ENCODE results near the gene EAPP. TPM values are rescaled to one million over a fixed set of nuclear protein-coding genes. Genes with fewer than 3 reads are reported as not detected.

Gene EAPP
- total and polyA plus RNA-seq, 2 of the 4 experiments (the other 2 are of a cell fraction) = 29.9 to 32.3 TPM

DNA sequence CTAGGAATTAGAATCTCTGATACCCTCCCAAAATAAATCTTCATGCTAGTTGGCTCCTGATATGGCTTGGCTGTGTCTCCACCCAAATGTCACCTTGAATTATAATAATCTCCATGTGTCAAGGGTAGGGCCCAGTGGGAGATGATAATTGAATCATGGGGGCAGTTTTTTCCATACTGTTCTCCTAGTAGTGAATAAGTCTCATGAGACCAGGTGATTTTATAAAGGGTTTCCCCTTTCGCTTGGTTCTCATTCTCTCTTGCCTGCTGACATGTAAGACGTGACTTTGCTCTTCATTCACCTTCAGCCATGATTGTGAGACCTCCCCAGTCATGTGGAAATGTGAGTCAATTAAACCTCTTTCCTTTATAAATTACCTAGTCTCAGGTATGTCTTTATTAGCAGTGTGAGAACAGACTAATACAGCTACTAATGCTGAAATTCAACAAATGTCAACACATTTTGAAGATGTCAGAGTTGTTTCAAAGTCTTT is 65.3 kb downstream of the EAPP start:
- dilution Hi-C loops (cut with HindIII; ENCODE audit: low sequenced_read_pairs, unreplicated experiment) = no loop called here
- H3K4ac ChIP-seq (ENCODE audit: low read depth, low read length) = no peak overlapping the region
- no peak overlapping the region for H3K18ac ChIP-seq (ENCODE audit: low read depth, low read length)
- no peak overlapping the region for H3K23ac ChIP-seq (ENCODE audit: low read depth, low read length)
- WGBS, 2 experiments (ENCODE audit: extremely low coverage in 2 of 2, insufficient read length in 1 of 2) = no CpG with 5 or more reads among the region's 2 CpGs
- no peak overlapping the region for H2BK5ac ChIP-seq (ENCODE audit: low read depth, low read length, poor library complexity, severe bottlenecking)
- in situ Hi-C loops (cut with MboI; ENCODE audit: low sequenced_read_pairs) = no loop called here
- no peak overlapping the region for H4K8ac ChIP-seq (ENCODE audit: low read depth in 2 of 2, low read length in 2 of 2)
- H3K4me1 ChIP-seq (ENCODE audit: control insufficient read depth, insufficient read depth, low read length) = no peaks in the 10 kb centered on the region; the same call in 1 of the 2 replicates
- H3K9me3 ChIP-seq (ENCODE audit: control insufficient read depth, insufficient read depth, low read length) = no peaks in the 10 kb centered on the region
- no peak overlapping the region for H2AK5ac ChIP-seq (ENCODE audit: low read depth, low read length)
- H3K9me1 ChIP-seq (ENCODE audit: insufficient read depth, low read length) = peaks cover under 1% of the 10 kb centered on the region
- no peak overlapping the region for H3K56ac ChIP-seq (ENCODE audit: extremely low read depth, insufficient read depth, low read length)
- no peaks in the 10 kb centered on the region for H3K36me3 ChIP-seq (ENCODE audit: control insufficient read depth, insufficient read depth, low read length)
- H2AK9ac ChIP-seq (replicated peaks; ENCODE audit: low read depth, low read length, poor library complexity) = no peak overlapping the region
- no peak overlapping the region for H4K5ac ChIP-seq (ENCODE audit: low read depth, low read length)
- no peak for DNase-seq
- H4K91ac ChIP-seq (ENCODE audit: insufficient read depth, low read depth, low read length) = no peak overlapping the region
- intact Hi-C loops (cut with micrococcal nuclease) = no loop called here
- H2BK120ac ChIP-seq (ENCODE audit: low read depth, low read length) = no peak overlapping the region
- H4K20me1 ChIP-seq (ENCODE audit: insufficient read depth, low read length) = no peaks in the 10 kb centered on the region
- H3K14ac ChIP-seq (replicated peaks; ENCODE audit: low read depth, low read length) = no peak overlapping the region
- no TSS peak for BruUV-seq (replicated peaks)
- no peaks in the 10 kb centered on the region for H3K27me3 ChIP-seq (ENCODE audit: control insufficient read depth, insufficient read depth, low read length)
- no peak overlapping the region for H2BK15ac ChIP-seq (ENCODE audit: low read depth, low read length)
- H3K9ac ChIP-seq (ENCODE audit: low read depth, low read length) = no peak overlapping the region
- POLR2A ChIA-PET (ENCODE audit: unreplicated experiment) = no interaction called here
- H2AFZ ChIP-seq (replicated peaks; ENCODE audit: low read length, poor library complexity) = no peak overlapping the region
- H3K4me2 ChIP-seq (ENCODE audit: low read depth, low read length) = no peak overlapping the region
- no peak overlapping the region for H3K27ac ChIP-seq (ENCODE audit: insufficient read depth, low read length)
- ATAC-seq (ENCODE audit: low read depth) = no peak
- no peak for TF ChIP-seq POLR2A (IDR thresholded peaks at IDR 0.05; ENCODE audit: low read depth, low read length)
- no peak for TF ChIP-seq MAFK (IDR thresholded peaks at IDR 0.05; ENCODE audit: low read depth, low read length)
- TF ChIP-seq RAD21 (IDR thresholded peaks at IDR 0.05; ENCODE audit: low read length) = no peak
- TF ChIP-seq RCOR1 (IDR thresholded peaks at IDR 0.05; ENCODE audit: insufficient replicate concordance, low read length) = no peak
- no peak for TF ChIP-seq CEBPB (IDR thresholded peaks at IDR 0.05; ENCODE audit: low read depth, low read length)
- no peak for TF ChIP-seq BHLHE40 (IDR thresholded peaks at IDR 0.05; ENCODE audit: low read depth, low read length)
- TF ChIP-seq, protein P1, sequence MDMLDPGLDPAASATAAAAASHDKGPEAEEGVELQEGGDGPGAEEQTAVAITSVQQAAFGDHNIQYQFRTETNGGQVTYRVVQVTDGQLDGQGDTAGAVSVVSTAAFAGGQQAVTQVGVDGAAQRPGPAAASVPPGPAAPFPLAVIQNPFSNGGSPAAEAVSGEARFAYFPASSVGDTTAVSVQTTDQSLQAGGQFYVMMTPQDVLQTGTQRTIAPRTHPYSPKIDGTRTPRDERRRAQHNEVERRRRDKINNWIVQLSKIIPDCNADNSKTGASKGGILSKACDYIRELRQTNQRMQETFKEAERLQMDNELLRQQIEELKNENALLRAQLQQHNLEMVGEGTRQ (IDR thresholded peaks at IDR 0.05; ENCODE audit: low read depth, low read length) = no peak
- no peak for TF ChIP-seq MAZ (IDR thresholded peaks at IDR 0.05; ENCODE audit: borderline replicate concordance, low read depth, low read length)
- no peak for TF ChIP-seq RFX5 (IDR thresholded peaks at IDR 0.05; ENCODE audit: low read depth, low read length)
- TF ChIP-seq SMC3 (IDR thresholded peaks at IDR 0.05; ENCODE audit: low read depth, low read length) = no peak
- no peak for TF ChIP-seq FOS (IDR thresholded peaks at IDR 0.05; ENCODE audit: low read depth, low read length)
- no peak for TF ChIP-seq NFE2L2 (IDR thresholded peaks at IDR 0.05; ENCODE audit: low read depth, low read length)
- no peak for TF ChIP-seq MXI1 (IDR thresholded peaks at IDR 0.05; ENCODE audit: borderline replicate concordance, low read depth, low read length)
- CTCF ChIA-PET = no interaction called here
- H3K79me1 ChIP-seq (ENCODE audit: low read depth in 1 of 2, low read length in 2 of 2) = no peaks in the 10 kb centered on the region
- no peak overlapping the region for H3K4me3 ChIP-seq (ENCODE audit: insufficient read depth, low read depth, low read length)
- H2BK20ac ChIP-seq (ENCODE audit: low read depth, low read length) = no peak overlapping the region

Data from IMR-90 (cell line).